ENCODE results near the gene IL23R.

Gene IL23R

GRCh38 chr1:67262735-67263134 is 96.5 kb downstream of the IL23R start:
- TF ChIP-seq CTCF (IDR thresholded peaks at IDR 0.05; ENCODE audit: extremely low read depth, missing control alignments) = no peak
- DNase-seq (ENCODE audit: low spot score) = no peak

- DNase-seq (ENCODE audit: low spot score) = no peak
- TF ChIP-seq CTCF (IDR thresholded peaks at IDR 0.05; ENCODE audit: extremely low read depth, missing control alignments) = no peak
These were observed 97.9 kb downstream of the IL23R start for GRCh38 chr1:67264152-67264551.

GRCh38 chr1:67264899-67265298 is 98.6 kb downstream of the IL23R start:
- no peak for DNase-seq (ENCODE audit: low spot score)
- TF ChIP-seq CTCF (IDR thresholded peaks at IDR 0.05; ENCODE audit: extremely low read depth, missing control alignments) = no peak

GRCh38 chr1:67269061-67269460 is 102.8 kb downstream of the IL23R start:
- no peak for TF ChIP-seq CTCF (IDR thresholded peaks at IDR 0.05; ENCODE audit: extremely low read depth, missing control alignments)
- DNase-seq (ENCODE audit: low spot score) = no peak

GRCh38 chr1:67270541-67270940 is 104.3 kb downstream of the IL23R start:
- TF ChIP-seq CTCF (IDR thresholded peaks at IDR 0.05; ENCODE audit: extremely low read depth, missing control alignments) = no peak
- DNase-seq (ENCODE audit: low spot score) = no peak

- TF ChIP-seq CTCF (IDR thresholded peaks at IDR 0.05; ENCODE audit: extremely low read depth, missing control alignments) = no peak
- DNase-seq (ENCODE audit: low spot score) = no peak
These were observed 107.3 kb downstream of the IL23R start for GRCh38 chr1:67273591-67273990.

- DNase-seq (ENCODE audit: low spot score) = peak; percentile 24
- TF ChIP-seq CTCF (IDR thresholded peaks at IDR 0.05; ENCODE audit: extremely low read depth, missing control alignments) = no peak
These were observed 108.5 kb downstream of the IL23R start for GRCh38 chr1:67274623-67275325.
